Body of pancreas (tissue), 4 donors: ENCODE measurements around the gene CPNE2. TPM values are rescaled to one million over a fixed set of nuclear protein-coding genes. Genes with fewer than 3 reads are reported as not detected.

ENCODE experiments used
- ATAC-seq: fragments of 150-250 bp; one replicate; pipeline ENCODE4 v1.9.1; 2016
- DNase-seq, 4 donors: peaks; one replicate each; pipeline ENCODE4 v3.0.0-alpha.2; 2019
- H3K27ac ChIP-seq, 4 donors: fragments of 200-600 bp; sonication (generic); 1 replicate in 3 of 4; 2 replicates in 1 of 4; pipeline versions ENCODE4 v1.5.1 to v1.6.1; 2016 to 2019; ENCODE audit warnings: mild to moderate bottlenecking in 1 of 4, mixed read lengths in 1 of 4, moderate library complexity in 1 of 4
- H3K27me3 ChIP-seq, 2 donors: fragments of 200-600 bp; sonication (generic); one replicate each; pipeline ENCODE4 v1.6.0; 2016; ENCODE audit warnings: mild to moderate bottlenecking in 1 of 2
- H3K36me3 ChIP-seq, 2 donors: fragments of 200-600 bp; sonication (generic); replicated peaks in 1 of 2; 2 replicates each; pipeline ENCODE4 v1.5.1; 2016; ENCODE audit warnings: low read depth in 2 of 2; ENCODE audit not compliant: insufficient read depth in 1 of 2
- H3K4me1 ChIP-seq: fragments of 200-600 bp; sonication (generic); one replicate; pipeline ENCODE4 v1.6.0; 2016
- H3K4me3 ChIP-seq, 2 donors: fragments of 200-600 bp; sonication (generic); 1 replicate in 1 of 2; 2 replicates in 1 of 2; pipeline ENCODE4 v1.5.1; 2016 to 2019
- H3K9me3 ChIP-seq, 3 donors: fragments of 200-600 bp; sonication (generic); 1 replicate in 2 of 3; 2 replicates in 1 of 3; pipeline ENCODE4 v1.5.1; 2016
- CTCF ChIP-seq, 7 experiments: fragments of 450-650 bp in 4 of 7; fragments of 200-600 bp in 3 of 7; sonication (generic) in 3 of 7; IDR thresholded peaks; one replicate each; pipeline ENCODE4 v1.5.1; 2016 to 2019; ENCODE audit warnings: antibody characterized with exemption in 7 of 7
- POLR2A ChIP-seq, 3 donors: fragments of 450-650 bp; IDR thresholded peaks; one replicate each; pipeline ENCODE4 v1.6.1; 2016; ENCODE audit warnings: antibody characterized with exemption in 3 of 3, mild to moderate bottlenecking in 2 of 3
- whole genome bisulfite sequencing, 2 donors: methylation state at CpG; one replicate each; pipeline ENCODE4 v1.1.5; 2017; 5-methylcytosine and 5-hydroxymethylcytosine counted together
- intact Hi-C: fragments of 100-400 bp; cut with DNase I; formaldehyde crosslinking; loops from one replicate; pipeline ENCODE4 v1.15.1; 2023
- total RNA-seq, 2 donors: library from RNA; depleted of rRNA; stranded (reverse); fragments of >200 nt; gene quantifications; one replicate each; pipeline ENCODE4 v1.1.0, GENCODE V29; 2016

CPNE2 gene
- total RNA-seq, 2 donors from 2014 or later = 8.8 to 16.5 TPM

- intact Hi-C loops = no loop called here
- WGBS, 2 donors = 80 to 84% methylated on average over 16 of the region's 16 CpGs
- H3K9me3 ChIP-seq = no peaks in the 10 kb centered on the region
- TF ChIP-seq POLR2A (IDR thresholded peaks at IDR 0.05) (no peak), CTCF (IDR thresholded peaks at IDR 0.05) (no peak)
- no peaks in the 10 kb centered on the region for H3K27me3 ChIP-seq
- ATAC-seq (no peak), DNase-seq (no peak)
- H3K4me3 ChIP-seq = no peak overlapping the region
- H3K4me1 ChIP-seq = peaks cover 3% of the 10 kb centered on the region
- no peak overlapping the region for H3K27ac ChIP-seq
- no peaks in the 10 kb centered on the region for H3K36me3 ChIP-seq
These were observed 49.6 kb downstream of the CPNE2 start for GRCh38 chr16:57141822-57142631.

GRCh38 chr16:57143149-57143921, 51.0 kb downstream of the CPNE2 start:
- WGBS, 2 donors = 77 to 79% methylated on average over 6 to 14 of the region's 14 CpGs
- H3K4me3 ChIP-seq = no peak overlapping the region
- H3K27me3 ChIP-seq = no peaks in the 10 kb centered on the region
- H3K9me3 ChIP-seq = no peaks in the 10 kb centered on the region
- intact Hi-C loops = no loop called here
- ATAC-seq = no peak
- no peak overlapping the region for H3K27ac ChIP-seq
- H3K36me3 ChIP-seq = no peaks in the 10 kb centered on the region
- peaks cover 16% of the 10 kb centered on the region for H3K4me1 ChIP-seq
- no peak for TF ChIP-seq POLR2A (IDR thresholded peaks at IDR 0.05)
- no peak for TF ChIP-seq CTCF (IDR thresholded peaks at IDR 0.05)
- DNase-seq = no peak

- H3K27me3 ChIP-seq = no peaks in the 10 kb centered on the region
- H3K4me3 ChIP-seq = no peak overlapping the region
- H3K9me3 ChIP-seq = no peaks in the 10 kb centered on the region
- DNase-seq (no peak), ATAC-seq (no peak)
- peaks cover 16% of the 10 kb centered on the region for H3K4me1 ChIP-seq
- intact Hi-C loops = no loop called here
- 80% methylated on average over 1 of the region's 2 CpGs; no CpG with 5 or more reads in 1 of the 2 donors for WGBS, 2 donors
- TF ChIP-seq CTCF (IDR thresholded peaks at IDR 0.05) (no peak), POLR2A (IDR thresholded peaks at IDR 0.05) (no peak)
- no peaks in the 10 kb centered on the region for H3K36me3 ChIP-seq
- H3K27ac ChIP-seq = no peak overlapping the region
These were observed 51.6 kb downstream of the CPNE2 start for GRCh38 chr16:57144027-57144426.

- no peak for DNase-seq
These were observed 53.0 kb downstream of the CPNE2 start for GRCh38 chr16:57145046-57146021.

More at GRCh38 chr16:57145046-57146021, 53.0 kb downstream of the CPNE2 start:
- Histone ChIP-seq H3K36me3 (no peaks in the 10 kb centered on the region), H3K27ac (no peak overlapping the region), H3K27me3 (no peaks in the 10 kb centered on the region), H3K9me3 (no peaks in the 10 kb centered on the region), H3K4me3 (no peak overlapping the region), H3K4me1 (peaks cover 16% of the 10 kb centered on the region)
- WGBS, 2 donors = 59 to 74% methylated on average over 4 to 13 of the region's 14 CpGs
- TF ChIP-seq CTCF (IDR thresholded peaks at IDR 0.05) (no peak), POLR2A (IDR thresholded peaks at IDR 0.05) (no peak)
- no peak for ATAC-seq
- intact Hi-C loops = no loop called here
